NB4 (cell line): ENCODE results near the gene ZSCAN31.
"Not testable (repeated sequence)": the region's sequence is repeated elsewhere in the genome, so short reads cannot be mapped to it uniquely, and the experiment has no call there.

Experiments
- DNase-seq: peaks from one replicate; pipeline ENCODE4 v3.0.0; 2010; ENCODE audit warnings: low read depth
- H3K4me3 ChIP-seq: one replicate; pipeline ENCODE4 v1.5.1; 2011; ENCODE audit warnings: mild to moderate bottlenecking, low read depth, low read length, moderate library complexity
- CTCF ChIP-seq: IDR thresholded peaks from one replicate; pipeline ENCODE4 v1.5.1; 2012; ENCODE audit warnings: low read depth, low read length
- MAX ChIP-seq: IDR thresholded peaks from 2 replicates; pipeline ENCODE4 v1.6.1; 2011; ENCODE audit warnings: low read depth, low read length
- MYC ChIP-seq: IDR thresholded peaks from 2 replicates; pipeline ENCODE4 v1.6.1; 2011; ENCODE audit warnings: low read depth, low read length
- POLR2A ChIP-seq: IDR thresholded peaks from 2 replicates; pipeline ENCODE4 v1.6.1; 2011; ENCODE audit warnings: mild to moderate bottlenecking; ENCODE audit not compliant: insufficient read length; ENCODE audit errors: extremely low read depth

The ZSCAN31 gene

GRCh38 chr6:28373925-28374324, 38.0 kb upstream of the ZSCAN31 start:
- H3K4me3 ChIP-seq: no peak overlapping the region
- DNase-seq: no peak
- TF ChIP-seq CTCF: no peak
- no peak for TF ChIP-seq MYC
- TF ChIP-seq MAX: no peak

GRCh38 chr6:28371706-28372451, 35.9 kb upstream of the ZSCAN31 start:
- H3K4me3 ChIP-seq: no peak overlapping the region
- TF ChIP-seq MYC (no peak), CTCF (no peak), POLR2A (no peak), MAX (no peak)
- DNase-seq: no peak

GRCh38 chr6:28371280-28371679, 35.3 kb upstream of the ZSCAN31 start:
- no peak for DNase-seq
- no peak overlapping the region for H3K4me3 ChIP-seq
- TF ChIP-seq CTCF: no peak
- TF ChIP-seq POLR2A: no peak
- no peak for TF ChIP-seq MAX
- TF ChIP-seq MYC: no peak

GRCh38 chr6:28370440-28370839, 34.5 kb upstream of the ZSCAN31 start:
- TF ChIP-seq MYC: no peak
- TF ChIP-seq CTCF: no peak
- TF ChIP-seq MAX: no peak
- no peak for TF ChIP-seq POLR2A
- no peak overlapping the region for H3K4me3 ChIP-seq
- no peak for DNase-seq

GRCh38 chr6:28369463-28369862, 33.5 kb upstream of the ZSCAN31 start:
- TF ChIP-seq MAX: no peak
- TF ChIP-seq POLR2A: no peak
- TF ChIP-seq CTCF: no peak
- TF ChIP-seq MYC: no peak
- DNase-seq: no peak
- H3K4me3 ChIP-seq: no peak overlapping the region

- H3K4me3 ChIP-seq: no peak overlapping the region
- TF ChIP-seq POLR2A (no peak), CTCF (no peak), MAX (no peak), MYC (no peak)
- peak; percentile 37 for DNase-seq
Measured at GRCh38 chr6:28368522-28368921, 32.6 kb upstream of the ZSCAN31 start.

GRCh38 chr6:28365590-28365989, 29.6 kb upstream of the ZSCAN31 start:
- not testable (repeated sequence) for H3K4me3 ChIP-seq, DNase-seq
